K562 (cell line): ENCODE results near the gene FAM117B. TPM values are rescaled to one million over a fixed set of nuclear protein-coding genes. Genes with fewer than 3 reads are reported as not detected.

Experiments used
- ATAC-seq: fragments of 200-7000 bp; cut with Tn5 transposase; 3 replicates; pipeline ENCODE4 v1.9.1; 2020; ENCODE audit warnings: moderate library complexity
- BruUV-seq: library from RNA; stranded (reverse); fragments of 400-500 nt; replicated peaks from 2 replicates; lab custom pipeline; 2021; lab: Mats Ljungman, UMichigan
- CTCF ChIA-PET: fragments of 300-600 bp; formaldehyde crosslinking; extraction: SDS; loops from one replicate; lab custom pipeline; 2021; ENCODE audit warnings: low intra/inter-chr PET ratio; lab: Yijun Ruan, JAX
- POLR2A ChIA-PET: fragments of 300-600, 350-650 bp; sonication (Branson Sonifier 250); formaldehyde crosslinking; extraction: SDS; loops from one replicate; lab custom pipeline; 2021; ENCODE audit warnings: antibody characterized with exemption, inconsistent platforms; lab: Yijun Ruan, JAX
- DNase-seq, 4 experiments: peaks; one replicate each; pipeline versions ENCODE4 v3.0.0 to v3.0.0-alpha.2; 2011 to 2018; ENCODE audit warnings: low spot score in 3 of 4, mixed read lengths in 3 of 4; ENCODE audit errors: extremely low read depth in 1 of 4
- FAIRE-seq: peaks from 2 replicates; lab custom pipeline; 2011; peaks lifted over from hg19 to GRCh38; lab: Jason Lieb, UNC
- H2AFZ ChIP-seq: 2 replicates; pipeline ENCODE4 v1.6.0; 2011; ENCODE audit warnings: low read depth, low read length, control low read depth, inconsistent platforms
- H3K27ac ChIP-seq: fragments of 200-600 bp; 3 replicates; pipeline ENCODE4 v1.8.0; 2011; ENCODE audit warnings: low read depth, mild to moderate bottlenecking, control low read depth, inconsistent platforms, low read length, moderate library complexity, mixed read lengths; ENCODE audit errors: extremely low read depth
- H3K27me3 ChIP-seq, 2 experiments: fragments of 300-600 bp in 1 of 2; 2 replicates in 1 of 2; 3 replicates in 1 of 2; pipeline versions ENCODE4 v1.6.0 to v1.8.0; 2011; ENCODE audit warnings: inconsistent platforms in 2 of 2, low read length in 2 of 2, mild to moderate bottlenecking in 1 of 2, mixed read lengths in 1 of 2, moderate library complexity in 1 of 2; ENCODE audit not compliant: control insufficient read depth in 2 of 2, insufficient read depth in 2 of 2
- H3K36me3 ChIP-seq: fragments of 300-600 bp; 3 replicates; pipeline ENCODE4 v1.8.0; 2011; ENCODE audit warnings: mild to moderate bottlenecking, low read length, inconsistent platforms; ENCODE audit not compliant: control insufficient read depth, insufficient read depth
- H3K4me1 ChIP-seq, 2 experiments: fragments of 200-600 bp in 1 of 2; replicated peaks in 1 of 2; 2 replicates in 1 of 2; 3 replicates in 1 of 2; pipeline versions ENCODE4 v1.5.1 to v1.8.0; 2011; ENCODE audit warnings: inconsistent platforms in 2 of 2, low read length in 2 of 2, mild to moderate bottlenecking in 1 of 2, mixed read lengths in 1 of 2, moderate library complexity in 1 of 2; ENCODE audit not compliant: control insufficient read depth in 2 of 2, insufficient read depth in 2 of 2
- H3K4me2 ChIP-seq: 2 replicates; pipeline ENCODE4 v1.6.1; 2011; ENCODE audit warnings: low read length, control low read depth, inconsistent platforms, mixed read lengths; ENCODE audit not compliant: insufficient read depth
- H3K4me3 ChIP-seq: fragments of 200-600 bp; sonication (generic), shearing (Covaris generic); 2 replicates; pipeline ENCODE4 v1.5.1; 2016; ENCODE audit warnings: control low read depth, inconsistent platforms
- H3K79me2 ChIP-seq: fragments of 200-600 bp; 3 replicates; pipeline ENCODE4 v1.8.0; 2011; ENCODE audit warnings: low read length, inconsistent platforms; ENCODE audit not compliant: control insufficient read depth, insufficient read depth
- H3K9ac ChIP-seq, 2 experiments: 2 replicates each; pipeline versions ENCODE4 v1.6.0 to v1.6.1; 2011; ENCODE audit warnings: low read depth in 2 of 2, low read length in 2 of 2, control low read depth in 1 of 2, inconsistent platforms in 1 of 2, mild to moderate bottlenecking in 1 of 2, mixed read lengths in 1 of 2; ENCODE audit not compliant: insufficient read depth in 1 of 2
- H3K9me1 ChIP-seq: one replicate; pipeline ENCODE4 v1.6.0; 2011; ENCODE audit warnings: inconsistent platforms, mild to moderate bottlenecking, low read length, moderate library complexity; ENCODE audit not compliant: control insufficient read depth, insufficient read depth
- H3K9me3 ChIP-seq: replicated peaks from 2 replicates; pipeline ENCODE4 v1.5.1; 2011; ENCODE audit warnings: low read depth, low read length, inconsistent platforms; ENCODE audit not compliant: control insufficient read depth, insufficient read depth
- H4K20me1 ChIP-seq: replicated peaks from 2 replicates; pipeline ENCODE4 v1.6.1; 2011; ENCODE audit warnings: low read length, inconsistent platforms, mixed read lengths; ENCODE audit not compliant: control insufficient read depth, insufficient read depth
- HIVEP1 ChIP-seq: fragments of 250-450 bp; sonication (Bioruptor Pico); IDR thresholded peaks from 2 replicates; pipeline ENCODE4 v1.4.0; 2020; ENCODE audit warnings: mild to moderate bottlenecking
- KLF16 ChIP-seq: IDR thresholded peaks from 2 replicates; pipeline ENCODE4 v1.6.1; 2016; ENCODE audit warnings: antibody characterized with exemption
- PML ChIP-seq: IDR thresholded peaks from 2 replicates; pipeline ENCODE4 v1.6.1; 2012; ENCODE audit warnings: low read length, inconsistent platforms
- RAD51 ChIP-seq: fragments of 450-650 bp; IDR thresholded peaks from 2 replicates; pipeline ENCODE4 v1.7.1; 2016; ENCODE audit warnings: low read depth, mild to moderate bottlenecking, borderline replicate concordance
- RB1 ChIP-seq: fragments of 450-650 bp; IDR thresholded peaks from 2 replicates; pipeline ENCODE4 v1.6.1; 2017; ENCODE audit warnings: low read depth, mild to moderate bottlenecking
- STAT5A ChIP-seq: IDR thresholded peaks from 2 replicates; pipeline ENCODE4 v1.6.1; 2012; ENCODE audit warnings: low read length, inconsistent platforms, borderline replicate concordance
- TRIM25 ChIP-seq: fragments of 450-650 bp; IDR thresholded peaks from 2 replicates; pipeline ENCODE4 v1.7.0; 2016; ENCODE audit warnings: borderline replicate concordance
- ZBTB40 ChIP-seq, 2 experiments: fragments of 450-650 bp in 1 of 2; sonication (generic) in 1 of 2; formaldehyde crosslinking in 1 of 2; IDR thresholded peaks; 2 replicates each; pipeline versions ENCODE4 v1.7.1 to v1.9.0; 2016 to 2022; ENCODE audit warnings: inconsistent platforms in 1 of 2, mild to moderate bottlenecking in 1 of 2, missing genetic modification reagents in 1 of 2
- ZBTB8A ChIP-seq: fragments of 450-650 bp; IDR thresholded peaks from 2 replicates; pipeline ENCODE4 v1.6.1; 2018; ENCODE audit warnings: mild to moderate bottlenecking, moderate library complexity; ENCODE audit not compliant: partially characterized antibody
- ZNF133 ChIP-seq: fragments of 250-450 bp; sonication (Bioruptor Pico); IDR thresholded peaks from 2 replicates; pipeline ENCODE4 v1.4.0; 2020; ENCODE audit warnings: mild to moderate bottlenecking
- ZNF143 ChIP-seq: sonication (generic); formaldehyde crosslinking; IDR thresholded peaks from 2 replicates; pipeline ENCODE4 v1.9.0; 2022; ENCODE audit warnings: mild to moderate bottlenecking, missing genetic modification reagents
- ZNF174 ChIP-seq: fragments of 250-450 bp; sonication (Bioruptor Pico); IDR thresholded peaks from 2 replicates; pipeline ENCODE4 v1.4.0; 2020; ENCODE audit warnings: mild to moderate bottlenecking
- ZNF263 ChIP-seq: sonication (generic); formaldehyde crosslinking; IDR thresholded peaks from 2 replicates; pipeline ENCODE4 v1.8.0; 2022; ENCODE audit warnings: mild to moderate bottlenecking, missing genetic modification reagents, borderline replicate concordance
- ZNF75A ChIP-seq: fragments of 450-650 bp; formaldehyde crosslinking; IDR thresholded peaks from 2 replicates; pipeline ENCODE4 v1.4.0; 2020; ENCODE audit warnings: mild to moderate bottlenecking
- WGBS: fragments of 100-300 bp; shearing (Covaris generic); methylation state at CpG from one replicate; pipeline ENCODE4 v1.1.6; 2016; ENCODE audit warnings: low coverage, mixed read lengths; ENCODE audit not compliant: insufficient coverage; ENCODE audit errors: missing lambda C conversion rate; 5-methylcytosine and 5-hydroxymethylcytosine counted together
- in situ Hi-C: fragments of 300-500 bp; cut with MboI; formaldehyde crosslinking; loops from 4 replicates; pipeline ENCODE4 v1.15.0; 2018; ENCODE audit warnings: inconsistent platforms, mixed read lengths
- intact Hi-C: fragments of 100-400 bp; cut with micrococcal nuclease; formaldehyde crosslinking; loops from 2 replicates; pipeline ENCODE4 v1.14.2; 2022
- polyA plus RNA-seq, 8 experiments: library from polyadenylated mRNA; depleted of rRNA in 4 of 8; stranded (reverse) in 5 of 8; unstranded in 3 of 8; fragments of >200 nt; fragmentation: Nextera tagmentation in 2 of 8; fragmentation: Illumina TruSeq in 1 of 8; extraction: Ambion mirVana in 2 of 8; extraction: Trizol in 1 of 8; gene quantifications; 2 replicates each; pipeline versions ENCODE4 v1.2.1 to v1.2.3, GENCODE V29; 2011 to 2014; ENCODE audit warnings: inconsistent platforms in 1 of 8, missing spikeins in 1 of 8
- total RNA-seq, 7 experiments: library from RNA; depleted of rRNA in 6 of 7; stranded (reverse); fragments of >200 nt in 6 of 7; fragmentation: Illumina TruSeq in 2 of 7; extraction: Trizol in 2 of 7; gene quantifications; 2 replicates each; pipeline versions ENCODE4 v1.2.1 to v1.2.3, GENCODE V29; 2011 to 2021; ENCODE audit warnings: low replicate concordance in 1 of 7

The FAM117B gene
- total and polyA plus RNA-seq, 9 of the 15 experiments (the other 6 are each of a cell fraction or from before 2014, with no cell fraction given) = 1.6 to 5.2 (median 2.6) TPM

- H3K9me3 ChIP-seq = no peaks in the 10 kb centered on the region
- H3K4me2 ChIP-seq = no peak overlapping the region
- H3K4me1 ChIP-seq = no peaks in the 10 kb centered on the region; a peak in 1 of 5 replicates
- H3K9ac ChIP-seq = no peak overlapping the region
- no peaks in the 10 kb centered on the region for H4K20me1 ChIP-seq
- in situ Hi-C loops = no loop called here
- H2AFZ ChIP-seq = no peak overlapping the region
- DNase-seq = no peak
- WGBS = 44% methylated on average over 3 of the region's 3 CpGs
- H3K79me2 ChIP-seq = no peaks in the 10 kb centered on the region
- no peaks in the 10 kb centered on the region for H3K9me1 ChIP-seq
- ChIA-PET CTCF (no interaction called here), POLR2A (no interaction called here)
- FAIRE-seq = no peak
- H3K4me3 ChIP-seq = no peak overlapping the region
- H3K27me3 ChIP-seq = no peaks in the 10 kb centered on the region
- H3K36me3 ChIP-seq = no peaks in the 10 kb centered on the region
- BruUV-seq = no TSS peak
- intact Hi-C loops = no loop called here
- no peak for ATAC-seq
- no peak overlapping the region for H3K27ac ChIP-seq
- no peak for TF ChIP-seq ZNF75A (CRISPR knock-in tag)
- TF ChIP-seq KLF16 = no peak
- no peak for TF ChIP-seq ZBTB40 (IDR thresholded peaks at IDR 0.05)
- TF ChIP-seq ZBTB40 (CRISPR knock-in tag; IDR thresholded peaks at IDR 0.05) = no peak
- TF ChIP-seq STAT5A = no peak
- TF ChIP-seq ZNF174 (CRISPR knock-in tag) = no peak
- no peak for TF ChIP-seq PML
- no peak for TF ChIP-seq ZNF133
- no peak for TF ChIP-seq ZBTB8A
- no peak for TF ChIP-seq TRIM25
- no peak for TF ChIP-seq RAD51
- TF ChIP-seq RB1 = no peak
- TF ChIP-seq ZNF143 = no peak
- no peak for TF ChIP-seq ZNF263 (CRISPR knock-in tag)
- TF ChIP-seq HIVEP1 (CRISPR knock-in tag) = no peak
Measured at GRCh38 chr2:202808754-202809153, 174.0 kb downstream of the FAM117B start.
